ENCODE data around the gene WDR64.
"Not testable (repeated sequence)": the region's sequence is repeated elsewhere in the genome, so short reads cannot be mapped to it uniquely, and the experiment has no call there.

The WDR64 gene

GRCh38 chr1:241703739-241704138 is 51.7 kb downstream of the WDR64 start:
- not testable (repeated sequence) for DNase-seq

- DNase-seq, result peak; percentile 16
Observed at GRCh38 chr1:241706257-241706656, 54.2 kb downstream of the WDR64 start.

- DNase-seq, result no peak
Observed at GRCh38 chr1:241706967-241707366, 54.9 kb downstream of the WDR64 start.

- no peak for DNase-seq
Observed at GRCh38 chr1:241707442-241707841, 55.4 kb downstream of the WDR64 start.

- DNase-seq, result no peak
Observed at GRCh38 chr1:241711326-241711725, 59.2 kb downstream of the WDR64 start.

- DNase-seq, result no peak
Observed at GRCh38 chr1:241713316-241713715, 61.2 kb downstream of the WDR64 start.

- DNase-seq, result no peak
Observed at GRCh38 chr1:241714321-241715218, 62.5 kb downstream of the WDR64 start.

GRCh38 chr1:241715435-241715834 is 63.4 kb downstream of the WDR64 start:
- no peak for DNase-seq

- DNase-seq, result no peak
Observed at GRCh38 chr1:241715956-241716355, 63.9 kb downstream of the WDR64 start.

- DNase-seq, result no peak
Observed at GRCh38 chr1:241716915-241717656, 65.0 kb downstream of the WDR64 start.

GRCh38 chr1:241717975-241718374 is 65.9 kb downstream of the WDR64 start:
- DNase-seq, result peak; percentile 73

- no peak for DNase-seq
Observed at GRCh38 chr1:241721011-241721410, 68.9 kb downstream of the WDR64 start.

GRCh38 chr1:241722947-241723346 is 70.9 kb downstream of the WDR64 start:
- no peak for DNase-seq

- DNase-seq, result no peak
Observed at GRCh38 chr1:241724741-241725356, 72.8 kb downstream of the WDR64 start.

- no peak for DNase-seq
Observed at GRCh38 chr1:241730031-241730430, 78.0 kb downstream of the WDR64 start.

GRCh38 chr1:241733899-241734298 is 81.8 kb downstream of the WDR64 start:
- no peak for DNase-seq

GRCh38 chr1:241734533-241734932 is 82.5 kb downstream of the WDR64 start:
- no peak for DNase-seq

GRCh38 chr1:241735493-241735926 is 83.4 kb downstream of the WDR64 start:
- DNase-seq, result not testable (repeated sequence)

GRCh38 chr1:241736387-241736786 is 84.3 kb downstream of the WDR64 start:
- no peak for DNase-seq

GRCh38 chr1:241738284-241739078 is 86.4 kb downstream of the WDR64 start:
- DNase-seq, result no peak

GRCh38 chr1:241742084-241742483 is 90.0 kb downstream of the WDR64 start:
- DNase-seq, result no peak

GRCh38 chr1:241744591-241744990 is 92.5 kb downstream of the WDR64 start:
- no peak for DNase-seq

- DNase-seq, result no peak
Observed at GRCh38 chr1:241747992-241748391, 95.9 kb downstream of the WDR64 start.
